ACC112 (cell line): ENCODE results near the gene UACA.
"Not testable (repeated sequence)": the region's sequence is repeated elsewhere in the genome, so short reads cannot be mapped to it uniquely, and the experiment has no call there.

Experiments used
- H2AFZ ChIP-seq: fragments of 200-600 bp; sonication (generic); one replicate; pipeline ENCODE4 v1.6.0; 2017; ENCODE audit warnings: antibody characterized with exemption, low read length; ENCODE audit not compliant: unreplicated experiment
- H3K27ac ChIP-seq: fragments of 200-600 bp; sonication (generic); 2 replicates; pipeline ENCODE4 v1.5.1; 2014; ENCODE audit warnings: low read depth, mild to moderate bottlenecking, antibody characterized with exemption, low read length, moderate library complexity
- H3K27me3 ChIP-seq: fragments of 200-600 bp; sonication (generic); 2 replicates; pipeline ENCODE4 v1.6.1; 2014; ENCODE audit warnings: mild to moderate bottlenecking, antibody characterized with exemption, low read length, moderate library complexity, mixed read lengths; ENCODE audit not compliant: insufficient read depth
- H3K36me3 ChIP-seq: fragments of 200-600 bp; sonication (generic); 2 replicates; pipeline ENCODE4 v1.6.1; 2016; ENCODE audit warnings: mild to moderate bottlenecking, antibody characterized with exemption, low read length, moderate library complexity, mixed read lengths; ENCODE audit not compliant: insufficient read depth
- H3K4me1 ChIP-seq: fragments of 200-600 bp; sonication (generic); one replicate; pipeline ENCODE4 v1.6.1; 2016; ENCODE audit warnings: low read length, mixed read lengths; ENCODE audit not compliant: insufficient read depth, unreplicated experiment, control insufficient read depth
- H3K4me3 ChIP-seq: fragments of 200-600 bp; sonication (generic); 2 replicates; pipeline ENCODE4 v1.5.1; 2014; ENCODE audit warnings: mild to moderate bottlenecking, low read depth, low read length
- H3K79me2 ChIP-seq: fragments of 200-600 bp; sonication (generic); one replicate; pipeline ENCODE4 v1.6.0; 2016; ENCODE audit warnings: low read length; ENCODE audit not compliant: control insufficient read depth, unreplicated experiment, insufficient read depth

Gene UACA

DNA sequence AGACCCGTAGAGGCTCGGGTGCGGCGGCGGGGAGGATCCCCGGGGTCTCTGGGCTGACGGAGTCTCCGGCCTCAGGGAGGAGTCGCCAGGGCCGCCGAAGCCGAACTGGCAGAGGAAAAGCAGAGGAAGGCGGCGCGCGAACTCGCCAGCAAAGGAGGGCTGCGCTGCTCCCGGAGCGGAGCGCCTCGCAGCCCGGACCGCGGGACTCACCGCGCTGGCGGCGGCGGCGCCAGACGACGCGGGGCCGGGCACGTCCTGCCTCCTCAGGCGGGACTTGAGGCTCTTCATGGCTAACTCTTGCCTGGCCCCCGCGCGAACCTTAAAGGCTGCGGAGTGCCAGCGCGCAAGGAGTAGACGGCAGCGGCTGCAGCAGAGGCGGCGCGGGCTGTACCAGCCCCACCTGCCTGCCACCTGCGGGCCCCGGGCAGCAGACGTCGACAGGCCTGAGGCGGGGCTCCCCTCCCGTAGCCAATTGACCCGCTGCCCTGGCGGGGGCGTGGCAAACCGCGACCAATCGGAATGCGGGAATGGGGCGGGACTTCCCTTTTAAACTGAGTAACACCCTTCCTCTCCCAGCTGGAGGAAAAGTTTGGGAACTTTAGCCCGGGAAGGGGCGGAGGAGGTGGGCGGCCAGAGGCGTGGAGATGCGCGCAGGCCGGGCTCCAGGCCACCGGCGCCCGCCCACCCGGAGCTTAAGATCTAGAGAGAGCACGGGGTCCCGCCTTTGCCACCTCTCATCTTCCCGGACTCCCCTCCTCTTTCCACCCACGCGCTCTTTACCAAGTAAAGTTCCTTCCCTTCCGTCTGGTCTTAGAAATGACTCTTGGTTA lies at the start of gene UACA:
Gene UACA, minus strand, starts transcription at position 439 of the 830 bp plus-strand sequence. Its CDS starts 151 bp downstream, at position 288.
- no peaks in the 10 kb centered on the region for H3K27me3 ChIP-seq
- H2AFZ ChIP-seq, result peak within 1 kb of the TSS; percentile 95
- peaks cover 46% of the 10 kb centered on the region for H3K79me2 ChIP-seq
- H3K4me3 ChIP-seq, result peak within 1 kb of the TSS; percentile 96
- H3K27ac ChIP-seq, result peak within 1 kb of the TSS; percentile 73
- H3K4me1 ChIP-seq, result peaks cover 40% of the 10 kb centered on the region
- no peaks in the 10 kb centered on the region for H3K36me3 ChIP-seq

DNA sequence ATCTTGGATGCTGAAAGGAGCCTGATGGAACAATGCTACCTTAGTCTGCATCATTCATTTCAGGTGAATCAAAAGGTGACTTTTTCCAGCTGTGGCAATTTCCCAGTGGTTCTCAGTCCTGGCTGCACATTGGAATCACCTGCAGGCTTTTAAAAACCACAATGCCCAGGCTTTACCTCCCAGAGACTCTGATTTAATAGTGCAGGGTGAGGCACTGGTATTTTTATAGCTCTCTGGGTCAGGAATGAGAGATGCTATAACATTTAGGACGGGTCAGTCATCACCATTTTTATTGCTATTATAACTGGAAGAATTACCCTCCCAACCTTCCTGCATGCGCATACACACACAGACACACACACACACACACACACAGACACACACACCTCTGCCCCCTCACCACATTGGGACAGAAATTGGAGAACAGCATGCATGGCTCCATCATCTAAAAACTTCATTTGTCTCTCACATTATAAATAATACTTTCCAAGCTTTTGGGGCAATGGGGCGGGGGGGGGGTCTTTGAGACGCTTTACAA lies 49.5 kb upstream of the UACA start:
- Histone ChIP-seq H3K79me2 (no peaks in the 10 kb centered on the region), H3K36me3 (no peaks in the 10 kb centered on the region), H2AFZ (no peak overlapping the region), H3K27ac (no peak overlapping the region), H3K27me3 (no peaks in the 10 kb centered on the region), H3K4me3 (no peak overlapping the region), H3K4me1 (peaks cover 6% of the 10 kb centered on the region)

- no peaks in the 10 kb centered on the region for H3K27me3 ChIP-seq
Observed at GRCh38 chr15:70810916-70811578, 47.7 kb upstream of the UACA start.

GRCh38 chr15:70806992-70807712 lies 43.8 kb upstream of the UACA start:
- peak overlapping the region; percentile 21 for H2AFZ ChIP-seq
- no peaks in the 10 kb centered on the region for H3K36me3 ChIP-seq
- H3K4me3 ChIP-seq, result no peak overlapping the region
- H3K4me1 ChIP-seq, result peaks cover 28% of the 10 kb centered on the region
- no peaks in the 10 kb centered on the region for H3K79me2 ChIP-seq
- H3K27ac ChIP-seq, result no peak overlapping the region
- H3K27me3 ChIP-seq, result no peaks in the 10 kb centered on the region

More at GRCh38 chr15:70810916-70811578, 47.7 kb upstream of the UACA start:
- H3K27ac ChIP-seq, result no peak overlapping the region
- no peak overlapping the region for H3K4me3 ChIP-seq
- no peaks in the 10 kb centered on the region for H3K79me2 ChIP-seq
- peaks cover 20% of the 10 kb centered on the region for H3K4me1 ChIP-seq
- no peak overlapping the region for H2AFZ ChIP-seq
- no peaks in the 10 kb centered on the region for H3K36me3 ChIP-seq

DNA sequence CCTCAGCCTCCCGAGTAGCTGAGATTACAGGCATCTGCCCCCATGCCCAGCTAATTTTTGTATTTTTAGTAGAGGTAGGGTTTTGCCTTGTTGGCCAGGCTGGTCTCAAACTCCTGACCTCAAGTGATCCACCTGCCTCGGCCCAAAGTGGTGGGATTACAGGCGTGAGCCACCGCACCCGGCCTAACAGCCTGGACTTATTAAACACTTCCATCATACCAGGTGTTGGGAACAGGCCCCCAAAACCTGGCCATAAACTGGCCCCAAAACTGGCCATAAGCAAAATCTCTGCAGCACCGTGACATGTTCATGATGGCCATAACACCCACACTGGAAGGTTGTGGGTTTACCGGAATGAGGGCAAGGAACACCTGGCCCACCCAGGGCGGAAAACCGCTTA lies 41.0 kb upstream of the UACA start:
- not testable (repeated sequence) for H3K27ac ChIP-seq, H3K36me3 ChIP-seq, H3K79me2 ChIP-seq, H3K27me3 ChIP-seq, H2AFZ ChIP-seq, H3K4me3 ChIP-seq
- H3K4me1 ChIP-seq, result peaks cover 43% of the 10 kb centered on the region

DNA sequence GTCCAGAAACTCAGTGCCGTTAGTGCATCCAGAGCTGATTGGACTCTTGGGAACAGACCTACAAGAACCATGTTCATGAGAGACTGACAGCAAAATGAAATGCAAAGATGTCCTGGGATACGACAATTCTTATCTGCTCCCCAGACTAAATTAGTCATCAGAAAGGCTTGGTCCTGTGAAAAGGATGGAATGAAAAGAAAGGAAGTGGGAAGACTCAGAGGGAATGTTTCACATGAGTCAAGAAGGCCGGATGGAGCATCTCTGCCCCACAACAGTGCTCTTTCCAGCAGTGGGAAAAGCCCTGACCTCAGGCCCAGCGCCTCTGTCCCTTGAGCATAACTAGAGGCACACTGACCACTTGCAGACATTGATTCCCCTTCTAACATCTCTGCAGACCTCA lies 39.3 kb upstream of the UACA start:
- Histone ChIP-seq H2AFZ (peak overlapping the region; percentile 48), H3K27ac (peak overlapping the region; percentile 76)

GRCh38 chr15:70801109-70801508 lies 37.8 kb upstream of the UACA start:
- H3K36me3 ChIP-seq, result no peaks in the 10 kb centered on the region
- no peaks in the 10 kb centered on the region for H3K27me3 ChIP-seq
- peak overlapping the region; percentile 90 for H3K27ac ChIP-seq
- no peak overlapping the region for H2AFZ ChIP-seq
- no peaks in the 10 kb centered on the region for H3K79me2 ChIP-seq
- H3K4me3 ChIP-seq, result no peak overlapping the region
- H3K4me1 ChIP-seq, result peaks cover 45% of the 10 kb centered on the region

More for the DNA sequence above, 39.3 kb upstream of the UACA start:
- Histone ChIP-seq H3K79me2 (no peaks in the 10 kb centered on the region), H3K36me3 (no peaks in the 10 kb centered on the region), H3K27me3 (no peaks in the 10 kb centered on the region), H3K4me1 (peaks cover 46% of the 10 kb centered on the region), H3K4me3 (peak overlapping the region; percentile 27; the same call in 1 of the 2 replicates)

- Histone ChIP-seq H3K36me3 (no peaks in the 10 kb centered on the region), H3K79me2 (no peaks in the 10 kb centered on the region), H2AFZ (peak overlapping the region; percentile 10), H3K27ac (peak overlapping the region; percentile 90), H3K4me1 (peaks cover 54% of the 10 kb centered on the region), H3K4me3 (peak overlapping the region; percentile 4; the same call in 1 of the 2 replicates), H3K27me3 (no peaks in the 10 kb centered on the region)
Observed at GRCh38 chr15:70799667-70800450, 36.5 kb upstream of the UACA start.

DNA sequence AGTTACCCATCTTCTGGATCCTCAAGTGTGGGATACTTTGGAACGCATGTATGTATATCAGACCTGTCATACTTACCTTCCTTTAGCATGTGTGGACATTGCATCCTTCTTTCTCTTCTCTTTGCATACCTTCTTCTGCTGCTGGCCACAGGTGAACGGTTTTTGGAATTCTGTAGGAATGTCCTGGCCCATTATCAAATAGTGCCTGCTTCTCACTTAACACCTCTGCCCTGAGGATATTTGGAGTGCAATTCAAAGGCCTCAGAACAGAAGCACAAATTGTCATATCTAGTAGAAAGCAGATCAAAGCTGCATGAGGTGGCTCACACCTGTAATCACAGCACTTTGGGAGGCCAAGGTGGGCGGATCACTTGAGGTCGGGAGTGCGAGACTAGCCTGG lies 34.1 kb upstream of the UACA start:
- H3K4me3 ChIP-seq, result no peak overlapping the region
- no peaks in the 10 kb centered on the region for H3K27me3 ChIP-seq
- H3K36me3 ChIP-seq, result no peaks in the 10 kb centered on the region
- peaks cover 71% of the 10 kb centered on the region for H3K4me1 ChIP-seq
- H2AFZ ChIP-seq, result no peak overlapping the region
- H3K27ac ChIP-seq, result no peak overlapping the region
- peaks cover 10% of the 10 kb centered on the region for H3K79me2 ChIP-seq
